ENCODE results near the gene CBX2. TPM values are rescaled to one million over a fixed set of nuclear protein-coding genes. Genes with fewer than 3 reads are reported as not detected.

CBX2 gene
- total RNA-seq, 1 donor from 2014 or later = 5.9 TPM

DNA sequence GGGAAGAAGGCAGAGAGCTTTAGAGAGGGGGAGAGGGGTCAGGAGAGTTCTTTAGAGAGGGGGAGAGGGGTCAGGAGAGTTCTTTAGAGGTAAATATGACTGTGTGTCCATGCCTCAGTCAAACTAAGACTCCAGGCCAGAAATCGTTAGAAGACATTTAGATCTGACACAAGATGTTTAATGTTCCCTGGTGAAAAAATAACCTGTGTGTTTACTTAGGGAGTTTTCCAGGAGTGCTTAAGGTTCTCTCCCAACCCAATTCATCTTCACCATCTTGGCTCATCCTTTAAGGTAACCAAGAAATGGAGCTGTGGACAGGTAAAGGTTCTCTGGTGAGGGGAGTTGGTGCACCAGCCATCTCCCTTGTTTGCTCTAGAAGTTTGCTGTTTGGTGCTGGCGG lies 51.5 kb downstream of the CBX2 start:
- DNase-seq = no peak

DNA sequence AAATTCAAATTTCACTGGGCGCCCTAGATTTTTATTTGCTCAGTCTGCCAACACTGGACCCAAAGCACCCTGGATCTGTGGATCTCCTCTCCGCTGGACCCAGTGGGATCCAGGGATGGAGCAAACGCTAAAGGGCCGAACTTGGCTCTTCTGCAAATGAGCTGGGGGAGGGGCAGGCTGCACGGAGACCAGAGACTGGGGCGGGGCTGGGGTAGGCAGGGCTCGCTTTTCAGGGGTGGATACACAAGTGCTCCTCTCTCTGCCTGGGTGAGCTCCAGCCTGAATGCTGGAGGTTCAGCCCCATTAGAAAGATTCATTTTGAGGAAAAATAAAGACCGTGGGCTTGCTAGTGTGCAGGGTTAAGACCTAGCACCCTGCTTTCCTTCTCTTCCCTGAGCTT lies 52.4 kb downstream of the CBX2 start:
- DNase-seq = no peak

DNA sequence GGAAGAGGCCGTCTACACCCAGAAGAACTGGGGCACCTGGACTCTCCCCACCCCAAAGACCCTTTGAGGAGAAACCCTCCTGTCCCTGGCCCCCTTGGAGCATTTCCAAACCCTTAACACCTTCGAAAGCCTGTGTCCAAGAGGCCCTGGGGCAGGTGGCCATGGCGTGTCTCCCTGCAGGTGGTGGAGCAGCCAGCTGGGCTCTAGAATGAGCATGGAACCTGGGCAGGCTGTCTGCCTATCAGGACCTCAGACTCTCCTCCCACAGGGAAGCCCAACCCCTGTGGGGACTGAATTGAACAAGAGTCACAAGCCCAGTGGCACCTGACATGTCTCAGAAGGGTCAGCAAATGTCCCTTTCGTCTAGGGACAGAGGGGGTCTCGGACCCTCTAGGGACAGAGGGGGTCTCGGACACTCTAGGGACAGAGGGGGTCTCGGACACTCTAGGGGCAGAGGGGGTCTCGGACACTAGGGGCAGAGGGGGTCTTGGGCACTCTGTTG lies 52.9 kb downstream of the CBX2 start:
- DNase-seq = no peak

DNA sequence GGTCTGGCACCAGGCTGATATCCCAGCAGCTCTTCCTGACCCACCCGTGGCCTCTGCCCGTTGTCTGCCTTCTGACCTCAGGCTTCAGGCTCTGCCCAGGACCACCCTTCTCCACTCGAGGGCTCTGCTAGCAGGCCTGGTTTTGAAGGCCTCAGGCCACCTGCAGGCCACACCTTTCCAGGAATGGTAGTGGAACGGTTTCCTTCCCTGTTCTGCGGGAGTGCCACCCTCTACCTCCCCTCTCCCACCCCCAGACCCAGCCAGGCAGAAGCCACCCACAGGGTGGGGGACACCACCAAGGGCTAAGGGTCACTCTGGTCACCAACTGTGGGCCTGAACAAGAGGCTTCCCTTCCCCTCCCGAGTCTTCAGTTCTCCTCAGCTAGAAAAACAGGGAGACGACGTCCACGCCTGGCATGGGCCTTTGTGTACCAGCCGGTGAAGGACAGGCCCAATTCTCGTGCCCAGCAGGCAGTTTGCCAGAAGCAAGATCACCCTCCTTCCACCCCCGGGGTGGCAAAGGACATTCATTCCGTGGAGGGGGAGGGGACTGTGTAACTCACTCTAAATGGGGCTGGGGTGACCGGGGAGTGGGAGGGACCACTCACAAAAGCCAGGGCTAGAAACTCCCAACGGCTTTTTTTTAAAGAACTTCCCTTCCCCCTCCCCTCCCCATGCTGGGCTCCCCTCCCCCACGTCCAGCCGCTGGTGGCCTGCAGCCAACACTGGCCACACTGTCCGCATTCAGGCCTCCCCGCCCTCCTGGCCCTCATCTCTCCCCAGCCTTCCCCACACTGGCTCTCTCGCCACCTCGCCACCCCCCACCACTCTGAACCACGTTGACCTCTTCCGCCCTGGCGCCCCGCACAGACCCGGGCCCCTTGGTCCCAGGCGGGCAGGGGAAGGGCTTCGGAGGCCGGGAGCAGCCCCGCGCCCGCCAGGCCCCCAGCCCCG lies 53.6 kb downstream of the CBX2 start:
- DNase-seq = peak; percentile 32

DNA sequence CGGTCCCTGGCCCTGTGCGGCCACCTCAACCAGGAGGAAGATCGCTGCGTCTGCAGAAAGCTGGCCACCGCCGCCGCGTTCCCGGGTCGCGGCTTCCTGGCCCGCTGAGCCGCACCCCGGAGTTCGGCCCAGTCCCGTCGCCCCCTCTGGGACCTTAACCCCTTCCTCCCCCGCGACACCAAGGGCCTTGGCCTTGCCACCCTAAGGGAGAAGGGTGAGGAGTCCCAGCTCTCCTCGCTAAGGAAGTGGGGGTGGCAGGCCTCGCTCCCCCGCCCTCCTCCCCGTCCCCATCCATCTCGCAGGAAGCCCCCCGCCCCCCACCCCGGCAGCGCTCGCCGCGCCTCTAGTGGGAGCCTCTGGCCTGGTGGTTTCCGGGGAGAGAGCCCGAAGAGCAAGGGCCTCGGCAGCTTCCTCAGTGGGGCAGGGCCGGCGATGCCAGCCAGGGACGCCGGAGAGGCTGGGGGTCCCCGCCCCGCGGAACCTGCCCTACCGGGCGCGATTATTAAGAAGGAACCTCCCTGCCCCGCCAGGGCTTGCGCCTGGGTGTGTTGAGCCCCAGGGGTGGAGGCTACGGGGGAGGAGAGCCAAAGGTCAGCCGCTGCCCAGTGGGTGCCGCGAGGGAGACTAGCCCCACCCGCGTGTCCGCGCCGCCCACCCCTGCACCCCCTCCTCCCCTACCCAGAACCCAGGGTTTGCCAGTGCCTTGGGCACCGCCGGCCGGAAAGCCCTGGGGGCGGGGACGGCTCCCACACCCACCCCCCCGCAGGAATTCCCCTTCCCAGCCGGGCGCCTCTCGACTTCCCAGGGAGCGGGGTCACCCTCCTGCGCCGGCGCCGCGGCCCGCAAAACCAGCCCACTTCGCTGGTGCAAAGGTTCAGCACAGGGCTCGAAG lies 54.5 kb downstream of the CBX2 start:
- no peak for DNase-seq

DNA sequence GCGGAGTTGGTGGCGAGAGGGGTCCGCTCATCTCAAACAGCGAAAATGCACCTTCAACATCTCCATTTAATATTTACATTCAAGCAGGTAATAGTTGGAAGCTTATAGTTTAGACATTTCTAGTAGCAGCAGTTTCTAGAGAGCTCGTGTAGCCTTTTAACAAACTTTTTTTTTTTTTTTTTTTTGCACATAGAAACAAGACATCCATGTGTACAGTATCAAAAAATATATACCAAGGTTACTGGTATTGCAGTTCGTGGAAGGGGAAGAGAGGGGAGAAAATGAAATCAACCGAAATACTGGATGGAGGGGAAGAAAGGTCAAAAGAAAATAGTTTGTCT lies 55.1 kb downstream of the CBX2 start:
- DNase-seq = no peak

DNA sequence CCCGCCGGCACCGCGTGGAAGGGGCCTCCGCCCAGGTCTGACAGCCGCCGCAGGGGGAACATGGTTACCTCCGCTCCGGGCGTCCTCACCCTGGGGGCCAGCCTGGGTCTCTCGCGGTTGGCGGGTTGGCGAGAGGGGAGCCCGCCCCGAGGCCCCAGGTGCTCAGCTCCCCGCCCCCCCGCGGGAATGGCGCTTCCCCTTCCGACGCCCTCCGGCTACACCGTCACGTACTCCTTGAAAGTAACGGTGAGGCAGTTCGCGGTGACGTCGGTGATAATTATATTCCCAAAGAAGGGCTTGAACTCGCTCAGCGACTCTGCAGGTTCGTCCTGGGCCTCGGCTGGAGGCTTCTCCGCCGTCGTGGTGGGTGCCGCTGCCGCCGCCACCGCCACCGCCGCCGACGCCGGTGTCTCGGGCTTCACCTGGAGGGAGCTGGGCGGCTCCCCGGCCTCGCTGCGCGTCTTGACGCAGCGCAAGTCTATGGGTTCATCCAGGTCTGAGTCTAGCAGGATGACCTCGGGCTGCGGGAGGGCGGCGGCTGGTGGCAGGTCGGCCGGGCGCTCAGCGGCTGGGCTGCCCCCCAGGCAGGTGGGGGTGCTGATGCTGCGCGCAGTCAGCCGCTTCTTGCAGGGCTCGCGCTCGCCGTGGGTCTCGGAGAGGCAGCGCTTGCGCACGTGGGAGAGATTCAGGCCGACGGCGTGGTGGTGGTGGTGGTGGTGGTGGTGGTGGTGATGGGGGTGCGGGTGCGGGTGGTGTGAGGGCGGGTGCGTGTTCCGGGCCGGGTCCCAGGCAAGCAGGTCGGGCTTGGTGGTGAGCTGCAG lies 56.0 kb downstream of the CBX2 start:
- DNase-seq = no peak

DNA sequence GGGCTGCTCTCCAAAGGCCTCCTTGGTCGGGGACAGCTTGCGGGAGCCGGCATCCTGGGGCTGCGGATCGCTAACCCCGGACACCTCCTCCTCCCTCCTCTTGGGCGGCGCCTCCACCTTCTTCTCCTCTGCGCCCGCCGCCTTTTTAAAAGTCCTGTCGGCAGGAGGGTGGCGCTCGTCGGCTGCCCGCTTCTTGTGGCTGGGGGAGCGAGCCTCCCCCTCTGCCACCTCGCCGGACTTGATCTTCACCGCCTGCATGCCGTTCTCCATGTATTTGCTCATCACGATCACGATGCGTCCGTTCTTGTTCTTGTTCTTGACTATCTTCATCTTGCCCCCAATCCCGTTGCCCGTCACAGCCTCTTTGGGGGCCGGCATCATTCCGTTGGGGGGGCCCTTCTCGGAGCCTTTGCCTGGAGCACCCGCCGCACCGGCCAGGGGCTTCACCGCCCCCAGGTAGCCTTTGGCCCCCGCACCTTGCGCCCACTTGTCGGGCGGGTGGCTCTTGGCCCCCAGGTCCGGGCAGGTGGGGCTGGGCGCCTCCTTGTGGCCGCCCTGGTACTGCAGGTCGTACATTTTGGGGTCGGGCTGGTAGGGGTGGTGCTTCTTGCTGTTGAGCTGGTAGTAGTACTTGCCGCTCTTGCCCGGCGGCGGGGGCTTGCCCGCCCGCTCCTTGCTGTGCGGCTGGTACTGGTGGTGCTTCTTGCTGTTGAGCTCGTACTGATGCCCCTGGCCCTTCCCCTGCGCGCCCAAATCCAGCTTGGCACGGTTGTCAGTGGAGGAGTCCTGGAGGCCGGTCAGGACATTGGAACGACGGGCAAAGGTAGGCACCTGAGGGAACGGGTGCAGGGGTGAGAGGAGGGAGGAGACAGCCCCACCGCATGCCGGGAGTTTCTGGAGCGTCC lies 56.9 kb downstream of the CBX2 start:
- DNase-seq = no peak

DNA sequence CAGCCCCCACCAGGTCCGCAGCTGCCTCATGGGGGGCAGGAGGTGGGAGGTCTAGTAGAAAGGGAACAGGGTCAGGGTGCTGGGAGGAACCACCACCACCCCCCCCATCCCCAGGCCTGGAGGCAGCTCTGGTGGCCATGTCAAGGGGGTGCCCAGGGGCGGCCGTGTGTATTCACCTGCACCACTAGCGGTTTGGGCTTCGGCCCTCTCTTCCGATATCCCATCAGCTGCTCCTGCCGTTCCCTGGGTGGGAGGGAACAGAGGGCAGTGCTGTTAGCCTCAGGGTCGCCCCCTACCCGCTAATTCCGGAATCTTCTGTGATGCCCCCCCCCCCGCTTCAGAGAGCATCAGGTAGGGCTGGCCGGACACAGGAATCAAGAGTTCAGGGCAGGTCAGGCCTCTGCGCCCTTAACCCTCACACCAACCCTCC lies 57.5 kb downstream of the CBX2 start:
- DNase-seq = no peak

DNA sequence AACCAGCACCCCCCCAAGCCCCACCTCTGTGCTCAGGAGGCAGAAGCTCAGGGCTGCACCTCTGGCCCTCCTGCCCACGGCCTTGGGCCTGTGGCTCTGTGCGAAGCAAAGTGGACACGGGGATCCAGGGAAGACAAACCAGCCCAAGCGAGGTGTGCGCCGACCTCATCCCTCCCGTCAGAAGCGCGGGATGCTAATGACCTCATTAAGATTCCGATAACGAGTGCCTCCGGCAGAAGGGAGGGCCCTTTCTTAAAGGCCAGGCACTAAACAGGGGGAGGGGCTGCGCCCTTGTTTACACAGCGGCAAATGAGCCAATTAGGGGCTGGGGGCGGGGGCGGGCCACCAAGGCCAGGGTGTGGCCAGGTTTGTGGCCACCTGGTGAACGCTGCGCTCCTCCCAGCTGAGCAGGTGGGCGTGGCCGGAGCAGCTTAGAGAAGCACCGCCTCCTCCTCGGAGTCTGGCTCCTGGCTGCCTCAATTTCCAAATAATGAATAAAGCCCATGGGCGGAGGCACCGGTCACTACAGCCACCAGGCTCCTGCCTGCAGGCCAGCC lies 58.1 kb downstream of the CBX2 start:
- DNase-seq = no peak

DNA sequence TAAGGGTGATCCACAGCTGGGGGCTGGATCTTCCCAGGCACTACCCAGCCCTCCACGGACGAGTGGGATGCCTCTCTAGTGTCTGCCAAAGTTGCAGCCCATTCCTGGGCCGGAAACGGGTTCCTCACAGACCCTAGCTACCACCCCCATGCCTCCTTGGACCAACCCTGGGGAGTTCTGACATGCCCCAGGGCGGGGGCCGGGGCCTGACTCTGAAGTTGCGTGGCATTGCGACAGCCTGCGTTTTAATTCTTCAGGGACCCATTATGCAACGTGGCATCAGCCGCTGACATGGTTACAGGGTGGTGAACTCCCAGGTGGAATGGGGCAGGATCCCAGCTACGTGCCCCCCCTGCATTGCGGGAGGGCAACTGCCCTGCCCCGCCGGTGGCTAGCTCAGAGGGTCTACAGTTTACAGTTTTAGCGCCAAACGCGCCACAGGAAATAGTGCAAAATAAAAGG lies 58.6 kb downstream of the CBX2 start:
- no peak for DNase-seq

DNA sequence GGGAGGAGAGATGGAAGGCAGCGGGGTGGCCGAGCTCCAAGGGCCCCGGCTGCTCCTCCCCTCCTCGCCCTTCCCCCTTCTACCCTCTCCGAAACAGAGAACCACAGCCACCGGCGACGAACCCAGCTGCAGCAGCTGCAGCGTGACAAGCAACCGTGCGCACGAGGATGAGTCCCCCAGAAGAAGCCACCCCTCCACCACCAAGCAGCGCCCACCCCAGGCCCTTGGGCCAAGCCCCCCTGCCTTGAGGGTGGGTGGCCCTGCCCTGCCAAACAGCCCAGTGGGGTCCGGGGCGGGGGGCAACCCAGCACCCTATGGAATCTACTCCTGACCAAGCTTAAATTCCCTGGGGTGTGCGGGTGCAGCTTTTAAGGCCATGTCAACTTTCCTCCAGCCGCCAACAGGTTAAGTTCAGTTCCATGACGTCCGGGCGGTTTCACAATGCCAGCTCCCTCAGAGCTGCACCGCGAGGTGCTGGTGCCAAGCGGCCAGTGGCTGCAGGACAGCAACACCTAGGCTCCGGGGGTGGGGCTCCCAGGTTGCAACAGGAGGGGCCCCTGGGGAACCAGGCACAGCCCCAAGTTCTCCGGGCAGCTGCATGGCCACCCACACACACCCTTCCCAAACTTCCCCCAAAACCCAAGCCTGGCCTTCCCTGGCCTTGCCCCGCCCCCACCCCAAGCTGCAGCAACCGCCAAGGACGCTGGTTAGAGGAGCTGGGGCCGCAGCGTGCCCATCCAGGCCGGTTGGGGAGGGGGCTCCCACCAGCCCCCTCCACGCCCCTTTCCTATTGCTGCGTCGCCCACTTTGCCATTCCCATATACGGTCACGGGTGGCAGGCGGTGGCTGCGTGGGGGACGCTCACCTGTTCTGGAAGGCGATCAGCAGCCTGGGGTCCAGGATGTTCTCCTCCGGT lies 59.3 kb downstream of the CBX2 start:
- DNase-seq = peak; percentile 20

Other genes starting within 250 kb of the CBX2 start
- gene RBFOX3, start 167.1 kb upstream of the CBX2 start, total RNA-seq = not detected
- gene ENPP7, start 47.2 kb upstream of the CBX2 start, total RNA-seq = not detected
- gene CBX8, start 18.9 kb downstream of the CBX2 start, total RNA-seq = 3.4 TPM
- gene CBX4, start 61.3 kb downstream of the CBX2 start, total RNA-seq = 13.7 TPM

Data from skin of body (tissue), 2 donors.